CD4-positive, alpha-beta T cell treated with Interleukin-6 at 100 ng/mL for 8 hours (primary cell): Measurements from ENCODE around the gene CDH3.

ENCODE experiments used
- DNase-seq: peaks from one replicate; pipeline ENCODE4 v3.0.0-alpha.2; 2020; ENCODE audit warnings: mixed read lengths, low spot score

CDH3 gene

DNA sequence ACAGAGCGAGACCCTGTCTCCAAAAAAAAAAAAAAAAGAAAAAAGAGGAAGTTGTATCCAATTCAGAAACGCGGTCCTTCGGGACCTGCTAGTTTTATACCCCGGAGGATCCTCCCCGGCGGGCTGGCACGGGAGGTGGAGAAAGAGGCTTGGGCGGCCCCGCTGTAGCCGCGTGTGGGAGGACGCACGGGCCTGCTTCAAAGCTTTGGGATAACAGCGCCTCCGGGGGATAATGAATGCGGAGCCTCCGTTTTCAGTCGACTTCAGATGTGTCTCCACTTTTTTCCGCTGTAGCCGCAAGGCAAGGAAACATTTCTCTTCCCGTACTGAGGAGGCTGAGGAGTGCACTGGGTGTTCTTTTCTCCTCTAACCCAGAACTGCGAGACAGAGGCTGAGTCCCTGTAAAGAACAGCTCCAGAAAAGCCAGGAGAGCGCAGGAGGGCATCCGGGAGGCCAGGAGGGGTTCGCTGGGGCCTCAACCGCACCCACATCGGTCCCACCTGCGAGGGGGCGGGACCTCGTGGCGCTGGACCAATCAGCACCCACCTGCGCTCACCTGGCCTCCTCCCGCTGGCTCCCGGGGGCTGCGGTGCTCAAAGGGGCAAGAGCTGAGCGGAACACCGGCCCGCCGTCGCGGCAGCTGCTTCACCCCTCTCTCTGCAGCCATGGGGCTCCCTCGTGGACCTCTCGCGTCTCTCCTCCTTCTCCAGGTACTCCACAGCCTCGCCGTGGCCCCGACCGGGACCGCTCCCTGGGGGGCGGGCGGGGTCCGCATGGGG is at the start of gene CDH3:
Gene CDH3 (plus strand): TSS at position 596 of the 779 bp plus-strand sequence. CDS start 70 bp downstream, at position 666.
- DNase-seq, result no peak

GRCh38 chr16:68596266-68596665 is 48.8 kb upstream of the CDH3 start:
- DNase-seq, result no peak

- no peak for DNase-seq
Measured at GRCh38 chr16:68599586-68599985, 45.5 kb upstream of the CDH3 start.

GRCh38 chr16:68605746-68606145 is 39.4 kb upstream of the CDH3 start:
- DNase-seq, result no peak

GRCh38 chr16:68607443-68607842 is 37.7 kb upstream of the CDH3 start:
- no peak for DNase-seq

DNA sequence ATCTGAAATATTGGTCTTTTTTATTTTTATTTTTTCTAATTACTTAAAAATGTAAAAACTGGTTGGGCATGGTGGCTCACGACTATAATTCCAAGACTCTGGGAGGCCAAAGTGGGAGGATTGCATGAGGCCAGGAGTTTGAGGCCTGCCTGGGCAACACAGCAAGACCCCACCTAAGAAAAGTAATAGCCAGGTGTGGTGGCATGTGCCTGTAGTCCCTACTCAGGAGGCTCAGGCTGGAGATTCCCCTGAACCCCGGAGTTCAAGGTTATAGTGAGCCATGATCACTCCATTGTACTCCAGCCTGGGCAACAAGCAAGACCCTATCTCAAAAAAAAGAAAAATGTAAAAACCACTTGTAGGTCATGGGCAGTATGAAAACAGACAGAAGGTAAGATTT is 36.8 kb upstream of the CDH3 start:
- DNase-seq, result no peak

DNA sequence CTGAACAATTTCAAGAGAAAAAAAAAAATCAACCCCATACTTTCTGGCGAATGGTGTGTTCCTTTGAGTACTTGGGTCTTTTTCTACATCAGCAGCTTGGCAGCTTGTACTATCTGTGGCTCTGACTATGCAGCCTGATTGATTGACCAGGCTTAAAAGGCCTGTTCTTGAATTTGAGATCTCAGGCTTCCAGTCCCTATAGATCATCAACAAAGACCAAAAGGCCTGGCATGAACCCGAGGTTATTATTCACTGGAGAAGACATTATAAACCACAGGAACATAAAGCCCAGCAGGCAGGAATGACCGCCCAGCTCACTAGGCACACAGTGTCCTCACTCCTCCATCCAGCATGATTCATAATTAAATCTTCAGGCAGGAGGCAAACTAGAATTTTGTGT is 32.1 kb upstream of the CDH3 start:
- DNase-seq, result no peak

- no peak for DNase-seq
Measured at GRCh38 chr16:68617734-68618133, 27.4 kb upstream of the CDH3 start.

- DNase-seq, result no peak
Measured at GRCh38 chr16:68626557-68626956, 18.6 kb upstream of the CDH3 start.

- DNase-seq, result no peak
Measured at GRCh38 chr16:68627951-68628425, 17.1 kb upstream of the CDH3 start.

- no peak for DNase-seq
Measured at GRCh38 chr16:68629351-68629910, 15.7 kb upstream of the CDH3 start.

DNA sequence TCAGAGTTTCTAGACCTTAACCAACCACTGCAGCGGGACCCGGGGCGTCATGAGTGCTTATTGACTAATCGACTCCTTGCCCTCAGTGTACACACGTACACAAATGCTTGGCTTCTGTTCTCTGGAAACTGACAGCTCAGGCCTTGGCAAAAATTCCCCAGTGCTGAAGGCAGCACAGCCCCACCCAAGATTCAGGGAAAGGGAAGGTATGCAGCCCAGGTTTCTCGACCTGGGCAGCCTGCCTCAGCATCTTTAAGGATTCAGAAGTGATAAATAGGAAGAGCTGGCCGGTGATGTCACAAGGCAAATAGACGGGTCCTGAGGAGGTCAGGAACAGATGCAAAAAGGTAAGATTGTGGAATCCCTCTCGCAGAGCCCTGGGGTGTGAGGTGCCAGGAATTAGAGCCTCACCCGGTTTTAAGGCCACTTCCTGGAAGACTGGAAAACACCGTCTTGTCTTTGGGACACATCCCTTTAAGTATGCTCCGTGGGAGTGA is 9.0 kb upstream of the CDH3 start:
- no peak for DNase-seq

DNA sequence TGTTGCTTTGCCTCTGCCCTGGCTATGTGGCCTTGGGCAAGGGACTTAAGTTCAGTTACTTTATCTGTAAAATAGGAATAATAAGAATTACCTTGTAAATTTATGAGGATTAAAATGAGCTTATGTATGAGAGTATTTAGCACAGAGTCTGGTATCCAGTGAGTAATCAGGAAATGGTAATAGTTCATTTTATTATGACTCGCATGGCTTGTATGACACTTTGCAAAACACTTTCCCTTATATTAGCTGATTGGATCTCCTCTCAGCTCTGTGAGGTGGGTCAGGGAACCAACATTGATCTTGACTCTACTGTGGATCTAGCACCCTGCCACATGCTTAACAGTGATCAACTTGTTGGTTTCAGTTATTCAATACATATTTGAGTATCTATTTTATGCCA is 8.3 kb upstream of the CDH3 start:
- no peak for DNase-seq

DNA sequence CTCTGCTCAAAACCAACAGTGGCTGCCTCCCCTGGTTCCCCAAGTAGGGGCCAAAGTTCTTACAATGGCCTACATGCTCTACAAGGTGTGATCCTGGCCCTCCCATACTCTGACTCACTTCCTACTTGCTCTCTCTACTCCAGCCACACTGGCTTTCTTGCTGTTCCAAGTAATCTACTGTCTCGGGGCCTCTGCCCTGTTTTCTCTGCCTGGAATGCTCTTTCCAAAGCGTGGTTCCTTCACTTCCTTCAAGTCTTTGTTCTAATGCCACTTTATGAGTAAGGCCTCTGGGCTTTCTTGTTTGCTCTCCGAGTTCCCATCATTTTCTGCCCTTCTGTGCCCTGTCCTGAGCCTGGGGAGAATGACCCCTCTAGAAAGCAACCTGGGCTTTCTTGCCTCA is 4.1 kb upstream of the CDH3 start:
- no peak for DNase-seq

DNA sequence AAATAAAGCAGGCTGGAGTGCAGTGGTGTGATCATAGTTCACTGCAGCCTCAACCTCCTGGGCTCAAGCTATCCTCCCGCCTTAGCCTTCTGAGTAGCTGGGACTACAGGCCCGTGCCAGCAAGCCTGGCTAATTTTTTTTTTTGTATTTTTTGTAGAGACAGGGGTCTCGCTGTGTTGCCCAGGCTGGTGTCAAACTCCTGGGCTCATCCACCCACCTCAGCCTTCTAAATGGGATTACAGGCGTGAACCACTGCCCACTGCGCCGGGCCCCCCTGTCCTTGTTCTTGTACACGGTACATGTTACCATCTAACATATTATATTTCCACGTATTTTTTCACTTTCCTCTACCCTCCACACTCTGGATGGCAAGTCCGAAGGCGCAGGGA is 3.1 kb upstream of the CDH3 start:
- no peak for DNase-seq

DNA sequence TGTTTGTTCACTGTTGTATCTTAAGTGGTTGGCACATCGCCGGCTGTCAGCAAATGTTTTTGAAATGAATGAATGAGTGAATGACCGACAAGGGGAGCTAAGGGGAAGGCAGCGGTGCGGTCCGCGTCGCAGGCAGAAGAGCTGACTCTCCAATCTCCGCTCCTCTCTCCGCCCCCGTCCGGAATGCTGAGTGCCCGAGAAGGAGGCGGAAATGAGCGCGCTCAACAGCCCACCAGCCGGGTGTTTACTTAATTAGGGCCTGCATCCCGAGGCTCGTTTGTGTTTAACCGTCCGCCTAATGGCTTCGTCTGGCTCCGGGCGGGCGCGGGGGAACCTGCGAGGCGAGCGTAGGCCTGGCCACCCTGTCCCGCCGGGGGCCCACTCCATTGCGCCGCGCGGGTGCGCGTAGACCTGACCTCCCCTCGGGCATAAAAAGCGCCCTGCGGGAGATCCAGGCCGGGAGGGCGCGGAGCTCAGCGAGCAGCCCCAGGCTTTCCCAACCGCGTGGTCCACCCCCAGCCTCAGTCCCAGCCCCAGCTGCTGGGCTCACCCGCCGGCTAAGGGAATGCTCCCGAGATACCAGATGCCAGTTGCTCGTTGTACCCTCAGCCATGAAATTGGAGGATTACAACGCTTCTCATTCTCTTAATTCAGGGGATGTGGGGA is 2.5 kb upstream of the CDH3 start:
- no peak for DNase-seq

DNA sequence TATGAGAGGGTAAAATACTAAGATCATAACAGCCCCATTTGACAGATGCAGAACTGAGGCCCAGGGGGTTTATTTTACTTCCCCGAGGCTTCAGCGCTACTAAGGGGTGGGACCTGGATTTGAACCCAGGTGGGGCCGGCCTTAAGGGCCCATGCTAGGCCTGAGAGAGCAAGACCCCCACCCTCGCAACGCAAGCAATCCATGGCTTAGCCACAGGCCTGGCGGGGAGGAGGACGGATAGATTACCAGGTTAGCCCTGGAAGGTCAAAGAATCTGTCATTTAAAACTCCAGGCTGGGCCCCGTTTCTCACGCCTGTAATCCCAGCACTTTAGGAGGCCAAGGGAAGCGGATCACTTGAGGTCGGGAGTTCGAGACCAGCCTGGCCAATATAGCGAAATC is 1.9 kb upstream of the CDH3 start:
- no peak for DNase-seq

GRCh38 chr16:68643847-68644246 is 1.3 kb upstream of the CDH3 start:
- no peak for DNase-seq

- no peak for DNase-seq
Measured at GRCh38 chr16:68644296-68644695, 814 bp upstream of the CDH3 start.

DNA sequence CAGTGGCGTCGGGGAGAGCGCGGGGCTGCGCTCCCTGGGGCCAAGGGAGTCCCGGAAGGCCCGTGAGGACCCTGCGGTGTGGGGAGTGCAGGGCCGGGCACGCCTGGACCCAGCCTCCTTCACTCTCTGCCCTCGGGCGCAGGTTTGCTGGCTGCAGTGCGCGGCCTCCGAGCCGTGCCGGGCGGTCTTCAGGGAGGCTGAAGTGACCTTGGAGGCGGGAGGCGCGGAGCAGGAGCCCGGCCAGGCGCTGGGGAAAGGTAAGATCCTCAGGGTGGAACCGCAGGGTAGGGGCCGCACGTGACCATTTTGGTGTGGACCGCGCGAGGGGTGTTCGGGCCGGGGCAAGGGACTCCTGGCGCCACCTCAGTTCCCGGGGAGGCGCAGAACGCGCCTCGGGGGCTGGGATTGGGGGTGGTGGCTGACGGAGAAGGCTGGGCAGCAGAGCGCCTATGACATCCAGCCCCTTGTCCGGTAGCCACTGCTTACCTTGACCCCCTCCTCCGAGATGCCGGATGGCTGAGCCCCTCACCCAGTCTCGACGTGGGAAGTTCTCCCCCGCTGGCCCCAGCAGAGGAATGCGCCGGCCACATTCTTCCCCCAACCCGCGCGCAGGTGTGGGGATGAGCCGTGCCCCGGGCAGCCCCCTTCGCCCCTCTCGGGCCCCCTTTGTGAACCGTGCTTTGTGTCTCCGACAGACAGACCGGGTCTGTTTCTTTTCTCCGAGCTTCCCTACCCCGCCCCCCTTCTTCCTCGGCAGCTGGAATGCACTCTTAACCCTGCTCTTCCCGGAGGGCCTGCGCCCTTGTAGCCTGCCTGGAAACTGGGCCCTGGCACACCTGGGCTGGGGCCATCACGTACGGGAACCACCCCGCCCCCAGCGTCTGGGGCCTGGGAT is 631 bp downstream of the CDH3 start:
- DNase-seq, result no peak

DNA sequence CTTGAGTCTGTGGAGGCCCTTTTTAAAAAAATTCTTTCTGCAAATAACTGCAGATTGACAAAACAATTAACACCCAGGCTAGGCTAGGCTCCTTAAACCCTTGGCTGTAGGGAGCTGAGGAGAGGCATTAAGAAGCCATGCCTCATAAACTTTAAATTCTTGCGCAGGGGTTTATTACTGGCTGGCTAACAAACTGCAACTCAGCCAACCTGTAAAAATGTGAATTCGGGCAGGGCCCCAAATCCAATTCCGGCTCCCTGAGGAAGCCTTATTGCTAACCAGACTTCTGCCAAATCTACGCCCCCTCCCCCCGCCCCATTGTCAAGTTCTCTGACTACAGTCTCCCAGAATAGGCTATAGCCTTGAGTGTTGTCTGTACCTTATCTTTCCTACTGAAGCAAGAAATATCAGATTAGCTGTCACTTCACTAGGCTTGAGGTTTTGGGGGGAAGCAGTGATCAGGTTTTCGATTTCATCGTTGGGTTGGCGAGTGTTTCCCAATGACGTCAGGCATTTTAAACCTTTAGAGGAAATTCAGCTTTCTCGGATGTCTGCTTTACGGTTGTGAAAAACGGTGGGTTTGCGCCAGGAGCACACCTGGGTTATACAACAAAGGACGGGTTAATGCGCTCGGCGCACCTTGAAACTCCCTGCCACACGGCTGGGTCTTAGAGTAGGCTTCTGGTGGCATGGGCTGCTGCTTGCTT is 2.0 kb downstream of the CDH3 start:
- no peak for DNase-seq
